HEK293 (cell line): ENCODE data around the gene ATP6V0E2.
A peak's percentile ranks its signal among the peaks of the same experiment; 100 is the strongest.

Experiments
- CTCF ChIA-PET: fragments of 350-600 bp; formaldehyde crosslinking; extraction: SDS; loops from one replicate; lab custom pipeline; 2021; ENCODE audit warnings: antibody characterized with exemption; lab: Yijun Ruan, JAX
- POLR2A ChIA-PET: fragments of 300-600 bp; formaldehyde crosslinking; extraction: SDS; loops from one replicate; lab custom pipeline; 2020; ENCODE audit warnings: antibody characterized with exemption, inconsistent platforms; lab: Yijun Ruan, JAX
- H3K27ac ChIP-seq: fragments of 200-500 bp; sonication (Bioruptor generic); 2 replicates; pipeline ENCODE4 v1.5.1; 2014; ENCODE audit warnings: low read depth, low read length, control low read depth, inconsistent platforms; ENCODE audit errors: extremely low read depth
- H3K36me3 ChIP-seq, 2 experiments: fragments of 200-500 bp in 1 of 2; sonication (Bioruptor generic) in 1 of 2; 1 replicate in 1 of 2; 2 replicates in 1 of 2; pipeline ENCODE4 v1.5.1; 2014 to 2017; ENCODE audit warnings: inconsistent platforms in 2 of 2, low read length in 2 of 2; ENCODE audit not compliant: control insufficient read depth in 2 of 2, insufficient read depth in 1 of 2
- H3K4me1 ChIP-seq: fragments of 200-500 bp; sonication (Bioruptor generic); 2 replicates; pipeline ENCODE4 v1.5.1; 2014; ENCODE audit warnings: mild to moderate bottlenecking, low read length, inconsistent platforms; ENCODE audit not compliant: control insufficient read depth, insufficient read depth
- H3K4me3 ChIP-seq: 2 replicates; pipeline ENCODE4 v1.5.1; 2011; ENCODE audit warnings: low read depth, mild to moderate bottlenecking, control low read depth, low read length, moderate library complexity
- H3K9me3 ChIP-seq: fragments of 200-500 bp; sonication (Bioruptor generic); 2 replicates; pipeline ENCODE4 v1.5.1; 2014; ENCODE audit warnings: low read depth, low read length, inconsistent platforms; ENCODE audit not compliant: control insufficient read depth, insufficient read depth
- BCL11A ChIP-seq: fragments of 450-650 bp; formaldehyde crosslinking; IDR thresholded peaks from 2 replicates; pipeline ENCODE4 v1.5.1; 2016; ENCODE audit warnings: low read depth, missing biosample characterization, missing genetic modification characterization
- CTCF ChIP-seq: fragments of 450-650 bp; formaldehyde crosslinking; IDR thresholded peaks from 2 replicates; pipeline ENCODE4 v1.5.1; 2016; ENCODE audit warnings: missing biosample characterization, missing genetic modification characterization
- KLF9 ChIP-seq: fragments of 450-650 bp; formaldehyde crosslinking; IDR thresholded peaks from 2 replicates; pipeline ENCODE4 v1.5.1; 2016; ENCODE audit warnings: missing biosample characterization, missing genetic modification characterization, low read depth
- MZF1 ChIP-seq: fragments of 450-650 bp; formaldehyde crosslinking; IDR thresholded peaks from 2 replicates; pipeline ENCODE4 v1.5.1; 2017; ENCODE audit warnings: missing biosample characterization, missing genetic modification characterization, borderline replicate concordance
- OVOL3 ChIP-seq: fragments of 450-650 bp; formaldehyde crosslinking; IDR thresholded peaks from 2 replicates; pipeline ENCODE4 v1.5.1; 2016; ENCODE audit warnings: missing biosample characterization, missing genetic modification characterization
- SCRT2 ChIP-seq: fragments of 450-650 bp; formaldehyde crosslinking; IDR thresholded peaks from 2 replicates; pipeline ENCODE4 v1.5.1; 2016; ENCODE audit warnings: missing biosample characterization, missing genetic modification characterization
- SP7 ChIP-seq: fragments of 450-650 bp; formaldehyde crosslinking; IDR thresholded peaks from 2 replicates; pipeline ENCODE4 v1.5.1; 2016; ENCODE audit warnings: missing biosample characterization, missing genetic modification characterization
- ZBTB11 ChIP-seq: fragments of 450-650 bp; formaldehyde crosslinking; conservative IDR thresholded peaks from 2 replicates; pipeline ENCODE4 v1.5.1; 2016; ENCODE audit warnings: low read depth, missing biosample characterization, missing genetic modification characterization
- ZBTB44 ChIP-seq: fragments of 450-650 bp; IDR thresholded peaks from 2 replicates; pipeline ENCODE4 v1.5.1; 2018; ENCODE audit warnings: missing biosample characterization, mild to moderate bottlenecking, missing genetic modification characterization
- ZBTB48 ChIP-seq: fragments of 450-650 bp; formaldehyde crosslinking; IDR thresholded peaks from 2 replicates; pipeline ENCODE4 v1.5.1; 2016; ENCODE audit warnings: missing biosample characterization, missing genetic modification characterization
- ZBTB49 ChIP-seq: fragments of 450-650 bp; formaldehyde crosslinking; IDR thresholded peaks from 2 replicates; pipeline ENCODE4 v1.5.1; 2016; ENCODE audit warnings: missing biosample characterization, missing genetic modification characterization, low read depth
- ZFP41 ChIP-seq: fragments of 450-650 bp; formaldehyde crosslinking; IDR thresholded peaks from 2 replicates; pipeline ENCODE4 v1.5.1; 2016; ENCODE audit warnings: missing biosample characterization, missing genetic modification characterization, borderline replicate concordance
- ZNF10 ChIP-seq: fragments of 450-650 bp; formaldehyde crosslinking; IDR thresholded peaks from 2 replicates; pipeline ENCODE4 v1.5.1; 2017; ENCODE audit warnings: missing biosample characterization, missing genetic modification characterization
- ZNF157 ChIP-seq: fragments of 450-650 bp; formaldehyde crosslinking; IDR thresholded peaks from 2 replicates; pipeline ENCODE4 v1.5.1; 2016; ENCODE audit warnings: missing biosample characterization, missing genetic modification characterization
- ZNF174 ChIP-seq: fragments of 450-650 bp; formaldehyde crosslinking; IDR thresholded peaks from 2 replicates; pipeline ENCODE4 v1.5.0; 2017; ENCODE audit warnings: missing biosample characterization, mild to moderate bottlenecking, missing genetic modification characterization
- ZNF18 ChIP-seq: fragments of 450-650 bp; formaldehyde crosslinking; IDR thresholded peaks from 2 replicates; pipeline ENCODE4 v1.5.1; 2016; ENCODE audit warnings: missing biosample characterization, missing genetic modification characterization
- ZNF266 ChIP-seq: fragments of 450-650 bp; formaldehyde crosslinking; IDR thresholded peaks from 2 replicates; pipeline ENCODE4 v1.5.1; 2016; ENCODE audit warnings: missing biosample characterization, missing genetic modification characterization, low read depth
- ZNF292 ChIP-seq: fragments of 450-650 bp; formaldehyde crosslinking; IDR thresholded peaks from 2 replicates; pipeline ENCODE4 v1.5.1; 2016; ENCODE audit warnings: low read depth, missing biosample characterization, missing genetic modification characterization, borderline replicate concordance
- ZNF37A ChIP-seq: fragments of 450-650 bp; IDR thresholded peaks from 2 replicates; pipeline ENCODE4 v1.5.1; 2018; ENCODE audit warnings: missing biosample characterization, missing genetic modification characterization
- ZNF501 ChIP-seq: fragments of 450-650 bp; formaldehyde crosslinking; IDR thresholded peaks from 2 replicates; pipeline ENCODE4 v1.5.1; 2016; ENCODE audit warnings: missing biosample characterization, missing genetic modification characterization
- ZNF514 ChIP-seq: fragments of 450-650 bp; formaldehyde crosslinking; IDR thresholded peaks from 2 replicates; pipeline ENCODE4 v1.5.1; 2016; ENCODE audit warnings: missing biosample characterization, missing genetic modification characterization
- ZNF521 ChIP-seq: fragments of 450-650 bp; formaldehyde crosslinking; IDR thresholded peaks from 2 replicates; pipeline ENCODE4 v1.5.1; 2017; ENCODE audit warnings: missing biosample characterization, mild to moderate bottlenecking, missing genetic modification characterization
- ZNF530 ChIP-seq: fragments of 450-650 bp; formaldehyde crosslinking; IDR thresholded peaks from 2 replicates; pipeline ENCODE4 v1.5.1; 2016; ENCODE audit warnings: low read depth, missing biosample characterization, missing genetic modification characterization
- ZNF560 ChIP-seq: fragments of 450-650 bp; formaldehyde crosslinking; IDR thresholded peaks from 2 replicates; pipeline ENCODE4 v1.5.1; 2017; ENCODE audit warnings: missing biosample characterization, missing genetic modification characterization, borderline replicate concordance
- ZNF830 ChIP-seq: fragments of 450-650 bp; IDR thresholded peaks from 2 replicates; pipeline ENCODE4 v1.5.0; 2018; ENCODE audit warnings: missing biosample characterization, missing genetic modification characterization, low read depth, mild to moderate bottlenecking, moderate library complexity
- ZNF837 ChIP-seq: fragments of 450-650 bp; formaldehyde crosslinking; IDR thresholded peaks from 2 replicates; pipeline ENCODE4 v1.5.1; 2016; ENCODE audit warnings: missing biosample characterization, missing genetic modification characterization
- ZXDB ChIP-seq: fragments of 450-650 bp; formaldehyde crosslinking; IDR thresholded peaks from 2 replicates; pipeline ENCODE4 v1.5.1; 2016; ENCODE audit warnings: missing biosample characterization, missing genetic modification characterization

ATP6V0E2 gene

GRCh38 chr7:149838224-149838991, 35.4 kb upstream of the ATP6V0E2 start, which contains the start of gene ZNF862:
ZNF862 (plus strand) TSS chr7:149838375; CDS start chr7:149838612, 237 bp downstream.
- no peaks in the 10 kb centered on the region for H3K36me3 ChIP-seq
- peak within 1 kb of the TSS; percentile 77 for H3K4me3 ChIP-seq
- ChIA-PET CTCF (interaction anchor here (0.6 to 2.0 kb wide), 5 partner anchors 11 to 1610 kb away, joined by 3 to 13 read pairs (median 3); no protein-coding TSS in a partner anchor), POLR2A (interaction anchor here (0.7 to 2.9 kb wide), 10 partner anchors 11 to 202 kb away, joined by 3 to 28 read pairs (median 3); no protein-coding TSS in a partner anchor)
- H3K4me1 ChIP-seq = no peaks in the 10 kb centered on the region
- H3K27ac ChIP-seq = peak within 1 kb of the TSS; percentile 65
- no peaks in the 10 kb centered on the region for H3K9me3 ChIP-seq
- TF ChIP-seq ZNF292 (tag by site-specific recombination) (no peak), ZNF837 (tag by site-specific recombination) (no peak), ZXDB (tag by site-specific recombination) (peak; percentile 87), ZNF830 (tag by site-specific recombination) (no peak), ZBTB44 (tag by site-specific recombination) (no peak), ZNF266 (tag by site-specific recombination) (no peak), ZNF18 (tag by site-specific recombination) (no peak), ZBTB48 (tag by site-specific recombination) (peak; percentile 86), ZNF157 (no peak), BCL11A (tag by site-specific recombination) (no peak), ZNF514 (tag by site-specific recombination) (no peak), ZNF37A (no peak), ZNF10 (tag by site-specific recombination) (0 out of 2 replicates have a peak, but pooled peaks have one; percentile 23), MZF1 (tag by site-specific recombination) (0 out of 2 replicates have a peak, but pooled peaks have one; percentile 53), ZNF501 (tag by site-specific recombination) (peak; percentile 91), KLF9 (tag by site-specific recombination) (peak; percentile 78), ZNF521 (tag by site-specific recombination) (no peak), ZNF560 (tag by site-specific recombination) (no peak), SP7 (tag by site-specific recombination) (peak; percentile 69), OVOL3 (tag by site-specific recombination) (no peak), ZBTB49 (tag by site-specific recombination) (no peak), ZNF174 (tag by site-specific recombination) (no peak), ZNF530 (no peak), CTCF (tag by site-specific recombination) (peak; percentile 42), ZBTB11 (tag by site-specific recombination) (peak; percentile 76), ZFP41 (tag by site-specific recombination) (no peak), SCRT2 (tag by site-specific recombination) (no peak)
